MM.1S (cell line): Measurements from ENCODE around the gene SGCD.

ENCODE experiments used
- EZH2 ChIP-seq: fragments of 300-600 bp; sonication (generic); optimal IDR thresholded peaks from 2 replicates; pipeline ENCODE3; 2017; ENCODE audit warnings: low read depth, mild to moderate bottlenecking, antibody characterized with exemption, low read length, mixed read lengths
- EZH2phosphoT487 ChIP-seq: fragments of 300-600 bp; sonication (generic); IDR thresholded peaks from 2 replicates; pipeline ENCODE4 v1.6.1; 2018; ENCODE audit warnings: antibody characterized with exemption, low read length
- TF ChIP-seq, protein P1 (sequence below): fragments of 300-600 bp; sonication (generic); IDR thresholded peaks from 2 replicates; pipeline ENCODE4 v1.5.1; 2016; ENCODE audit warnings: antibody characterized with exemption, low read length, mixed read lengths

DNA sequence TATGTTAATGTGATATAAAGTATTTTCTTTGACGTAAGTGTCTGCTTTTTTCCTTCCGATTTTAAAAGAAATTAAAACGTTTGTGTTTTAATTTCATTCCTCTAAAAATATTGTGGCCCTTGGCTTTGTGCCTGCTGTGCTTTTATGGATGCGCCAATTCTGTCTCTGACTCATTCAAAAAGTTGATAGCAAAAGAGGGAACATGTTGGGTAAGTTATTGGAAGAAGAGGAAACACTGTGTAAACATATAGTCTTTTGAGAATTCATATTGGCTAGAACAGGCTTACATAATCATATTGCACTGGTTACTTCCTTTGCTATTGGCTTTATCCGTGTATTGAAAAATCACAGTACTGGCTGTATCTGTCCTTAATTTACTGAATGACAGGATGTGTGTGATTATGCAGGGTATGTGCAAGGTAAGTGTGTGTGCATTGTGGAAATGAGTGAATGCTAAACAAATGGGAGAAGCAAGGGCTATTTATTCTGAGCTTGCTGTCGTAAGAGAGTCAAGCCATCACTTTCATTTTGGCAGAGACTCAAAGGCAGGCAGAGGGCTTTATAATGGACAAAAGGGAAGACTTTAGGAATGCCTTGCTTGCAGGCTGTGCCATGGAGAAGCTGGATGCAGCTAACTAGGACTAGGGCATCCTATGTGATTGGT is 67.8 kb downstream of the SGCD start:
- TF ChIP-seq, protein P1, sequence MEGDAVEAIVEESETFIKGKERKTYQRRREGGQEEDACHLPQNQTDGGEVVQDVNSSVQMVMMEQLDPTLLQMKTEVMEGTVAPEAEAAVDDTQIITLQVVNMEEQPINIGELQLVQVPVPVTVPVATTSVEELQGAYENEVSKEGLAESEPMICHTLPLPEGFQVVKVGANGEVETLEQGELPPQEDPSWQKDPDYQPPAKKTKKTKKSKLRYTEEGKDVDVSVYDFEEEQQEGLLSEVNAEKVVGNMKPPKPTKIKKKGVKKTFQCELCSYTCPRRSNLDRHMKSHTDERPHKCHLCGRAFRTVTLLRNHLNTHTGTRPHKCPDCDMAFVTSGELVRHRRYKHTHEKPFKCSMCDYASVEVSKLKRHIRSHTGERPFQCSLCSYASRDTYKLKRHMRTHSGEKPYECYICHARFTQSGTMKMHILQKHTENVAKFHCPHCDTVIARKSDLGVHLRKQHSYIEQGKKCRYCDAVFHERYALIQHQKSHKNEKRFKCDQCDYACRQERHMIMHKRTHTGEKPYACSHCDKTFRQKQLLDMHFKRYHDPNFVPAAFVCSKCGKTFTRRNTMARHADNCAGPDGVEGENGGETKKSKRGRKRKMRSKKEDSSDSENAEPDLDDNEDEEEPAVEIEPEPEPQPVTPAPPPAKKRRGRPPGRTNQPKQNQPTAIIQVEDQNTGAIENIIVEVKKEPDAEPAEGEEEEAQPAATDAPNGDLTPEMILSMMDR: no peak
- TF ChIP-seq EZH2 (no peak), EZH2phosphoT487 (no peak)
